Activated CD8-positive, alpha-beta memory T cell treated with anti-CD3 and anti-CD28 coated beads for 1 hour (primary cell): ENCODE results near the gene STARD7.
"Not testable (repeated sequence)": the region's sequence is repeated elsewhere in the genome, so short reads cannot be mapped to it uniquely, and the experiment has no call there.

Experiments
- DNase-seq, 2 donors: peaks; one replicate each; pipeline ENCODE4 v3.0.0-alpha.2; 2020; ENCODE audit warnings: low read depth in 1 of 2; ENCODE audit errors: extremely low read depth in 1 of 2

The STARD7 gene, protein sequence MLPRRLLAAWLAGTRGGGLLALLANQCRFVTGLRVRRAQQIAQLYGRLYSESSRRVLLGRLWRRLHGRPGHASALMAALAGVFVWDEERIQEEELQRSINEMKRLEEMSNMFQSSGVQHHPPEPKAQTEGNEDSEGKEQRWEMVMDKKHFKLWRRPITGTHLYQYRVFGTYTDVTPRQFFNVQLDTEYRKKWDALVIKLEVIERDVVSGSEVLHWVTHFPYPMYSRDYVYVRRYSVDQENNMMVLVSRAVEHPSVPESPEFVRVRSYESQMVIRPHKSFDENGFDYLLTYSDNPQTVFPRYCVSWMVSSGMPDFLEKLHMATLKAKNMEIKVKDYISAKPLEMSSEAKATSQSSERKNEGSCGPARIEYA

DNA sequence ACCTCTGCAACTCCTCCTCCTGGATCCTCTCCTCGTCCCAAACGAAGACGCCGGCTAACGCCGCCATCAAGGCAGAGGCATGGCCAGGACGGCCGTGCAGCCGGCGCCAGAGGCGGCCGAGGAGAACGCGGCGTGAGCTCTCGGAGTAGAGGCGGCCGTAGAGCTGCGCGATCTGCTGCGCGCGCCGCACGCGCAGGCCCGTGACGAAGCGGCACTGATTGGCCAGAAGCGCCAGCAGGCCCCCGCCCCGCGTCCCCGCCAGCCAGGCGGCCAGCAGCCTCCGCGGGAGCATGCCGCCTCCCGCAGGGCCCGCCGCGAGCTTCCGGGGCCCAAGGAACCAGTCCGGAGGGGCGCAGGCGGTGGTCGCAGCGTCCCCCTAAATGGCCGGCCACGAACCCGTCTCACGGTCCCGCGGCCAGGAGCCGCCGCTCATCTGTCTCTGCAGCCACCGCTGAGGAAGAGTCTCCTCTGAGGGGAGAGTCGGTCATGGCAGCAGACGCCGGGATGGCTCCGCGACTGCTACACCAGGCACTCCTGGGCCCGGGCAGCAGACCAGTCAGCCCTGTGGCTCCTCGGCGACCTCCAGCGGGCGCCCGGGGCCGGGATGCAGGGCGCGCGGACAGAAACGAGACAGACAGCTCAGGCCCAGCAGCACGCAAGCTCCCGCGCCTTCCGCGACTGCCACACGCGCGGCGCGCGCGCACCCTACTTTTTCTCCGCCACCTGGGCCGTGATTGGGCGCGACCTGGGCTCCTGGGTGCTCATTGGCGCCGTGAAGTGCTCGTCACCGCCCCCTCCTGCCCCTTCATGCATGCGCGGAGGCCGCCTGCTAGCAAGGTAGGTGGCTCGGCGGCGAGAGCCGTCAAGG is at the start of gene STARD7:
Gene STARD7, minus strand, starts transcription at position 685 of the 868 bp plus-strand sequence. Its CDS starts 393 bp downstream, at position 292.
- DNase-seq, result peak; percentile 86 to 95

DNA sequence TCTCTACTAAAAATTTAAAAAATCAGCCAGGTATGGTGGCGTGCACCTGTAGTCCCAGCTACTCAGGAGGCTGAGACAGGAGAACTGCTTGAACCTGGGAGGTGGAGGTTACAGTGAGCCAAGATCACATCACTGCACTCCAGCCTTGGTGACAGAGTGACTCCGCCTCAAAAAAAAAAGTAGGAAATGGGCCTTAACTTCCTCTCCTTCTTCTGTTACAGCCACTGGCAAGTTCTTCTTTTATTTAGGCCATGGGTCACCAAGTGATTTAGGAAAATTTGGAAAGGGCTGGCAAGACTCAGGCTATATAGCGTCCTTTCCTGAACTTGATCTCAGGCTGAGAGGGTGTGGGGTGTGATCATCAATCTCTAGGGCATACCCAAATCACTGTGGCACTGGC is 49.1 kb upstream of the STARD7 start:
- not testable (repeated sequence) for DNase-seq

DNA sequence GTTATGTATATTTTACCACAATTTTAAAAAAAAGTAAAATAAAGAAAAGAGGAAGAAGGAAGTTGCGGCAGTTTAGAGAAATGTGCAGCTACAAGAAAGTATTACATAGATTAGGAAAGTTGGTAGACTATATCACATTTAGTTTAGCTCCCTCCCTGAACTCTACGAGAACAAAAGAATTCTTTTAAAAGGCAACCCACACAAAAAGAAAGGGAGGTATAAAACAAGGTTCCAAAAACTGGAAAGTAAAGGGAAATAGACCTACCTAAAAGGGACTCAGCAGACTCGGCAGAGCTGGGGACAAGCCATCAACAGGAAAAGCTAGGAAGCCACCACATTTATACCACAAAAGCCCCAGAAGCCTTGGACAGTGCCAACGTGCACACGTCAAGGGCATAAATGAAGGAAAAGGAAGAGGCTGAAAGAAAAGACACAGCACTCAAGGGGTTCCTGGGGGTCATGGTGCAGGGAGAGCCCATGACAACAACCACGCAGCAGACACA is 48.0 kb upstream of the STARD7 start:
- DNase-seq, result no peak

DNA sequence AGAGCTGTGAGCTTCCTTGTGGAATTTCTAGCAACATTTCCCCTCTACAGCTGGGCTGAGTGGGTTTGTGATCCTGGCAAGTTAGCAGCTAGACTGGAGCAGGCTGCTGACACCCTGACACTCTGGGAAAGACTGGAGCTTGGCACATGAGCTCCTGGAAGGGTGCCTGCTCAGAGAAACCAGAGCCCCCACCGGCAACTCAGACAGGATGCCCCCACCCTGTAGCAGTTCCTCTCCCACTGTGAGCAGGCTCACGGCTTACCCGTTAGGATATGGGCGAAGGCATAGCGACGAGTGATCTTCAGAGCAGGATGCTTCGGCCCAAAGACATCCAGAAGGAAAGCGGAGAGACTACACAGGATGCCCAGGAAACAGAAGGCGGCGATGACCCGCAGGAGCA is 45.9 kb upstream of the STARD7 start:
- DNase-seq, result no peak

DNA sequence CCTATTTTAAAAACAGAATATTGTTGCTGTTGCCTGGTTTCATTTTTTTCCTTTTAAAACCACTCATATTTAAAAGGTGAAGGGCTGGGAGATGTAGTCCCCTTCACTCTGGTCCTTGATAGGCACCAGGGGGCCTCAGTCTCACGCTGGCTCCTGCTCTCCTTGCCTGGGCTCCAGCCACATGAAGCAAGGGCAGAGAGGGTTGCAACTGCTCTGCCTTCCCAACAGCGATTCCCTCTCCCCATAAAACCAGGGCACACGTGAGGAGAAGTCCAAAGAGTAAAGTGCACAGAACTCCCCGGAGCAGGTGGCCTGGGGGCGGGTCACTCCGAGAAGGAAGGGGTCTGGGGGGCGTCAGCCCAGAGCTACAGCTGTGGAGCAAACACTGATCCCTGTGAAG is 44.4 kb upstream of the STARD7 start:
- no peak for DNase-seq

DNA sequence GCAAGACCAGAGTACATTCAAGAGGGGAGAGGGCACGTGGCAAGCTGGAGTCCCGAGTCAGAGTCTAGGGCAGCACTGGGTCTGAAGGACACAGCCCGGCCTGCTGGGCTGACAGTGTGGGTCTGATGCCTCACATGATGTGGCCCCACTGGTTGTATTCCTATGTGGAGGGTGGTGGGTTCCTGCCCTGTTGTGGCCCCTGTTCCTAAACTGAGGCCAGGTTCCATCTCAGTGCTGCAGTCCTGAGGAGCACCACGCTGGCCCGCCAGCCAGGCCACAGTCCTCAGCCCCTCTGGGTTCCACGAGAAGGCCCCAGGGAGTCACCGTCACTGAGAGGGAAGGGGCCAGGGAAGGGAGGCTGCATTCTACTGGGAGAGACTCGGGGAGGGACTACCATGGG is 43.9 kb upstream of the STARD7 start:
- DNase-seq, result no peak

DNA sequence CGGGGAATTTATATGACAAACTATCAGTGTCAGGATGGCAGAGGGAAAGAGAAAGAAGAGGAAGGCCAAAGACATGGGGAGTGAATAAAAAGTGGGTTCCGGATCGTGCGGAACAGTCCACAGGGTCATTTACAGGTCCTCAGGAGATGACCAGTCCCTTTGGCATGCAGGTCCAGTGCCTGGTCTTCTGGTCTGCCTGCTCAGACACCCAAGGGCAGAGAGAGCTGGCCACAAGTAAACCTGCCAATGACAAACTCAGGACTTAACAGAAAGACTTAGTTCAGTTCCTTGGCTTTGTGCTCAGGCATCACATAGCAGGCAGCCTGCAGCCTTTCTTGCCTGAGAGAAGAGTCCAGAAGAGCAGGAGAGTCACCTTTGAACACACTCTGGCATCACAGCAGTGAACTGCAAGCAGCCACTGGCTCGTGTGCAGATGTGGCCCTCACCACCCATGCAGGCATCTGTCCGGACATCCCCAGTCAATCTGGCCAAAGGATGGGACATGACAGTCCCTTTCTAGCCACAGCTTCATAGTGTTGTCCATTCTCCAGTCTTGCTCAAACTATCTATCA is 43.2 kb upstream of the STARD7 start:
- no peak for DNase-seq

DNA sequence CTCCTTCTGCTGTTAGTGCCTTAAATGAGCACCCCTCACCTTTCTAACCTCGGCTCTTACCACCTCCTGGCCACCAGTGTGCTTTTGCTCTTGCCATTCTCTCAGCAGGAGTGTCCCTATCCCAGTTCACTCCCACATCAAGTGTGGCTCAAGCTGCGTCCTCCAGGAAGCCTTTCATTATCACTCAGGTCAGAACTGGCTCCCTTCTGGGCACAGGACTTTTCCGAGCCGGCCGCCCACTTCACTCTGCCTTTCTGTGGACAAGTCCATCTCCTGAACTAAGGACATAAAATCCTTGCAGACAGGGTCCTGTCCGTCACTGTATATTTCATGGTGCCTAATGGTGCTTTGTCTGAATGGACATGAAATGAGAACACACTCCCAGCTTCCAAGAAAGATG is 41.6 kb upstream of the STARD7 start:
- no peak for DNase-seq

DNA sequence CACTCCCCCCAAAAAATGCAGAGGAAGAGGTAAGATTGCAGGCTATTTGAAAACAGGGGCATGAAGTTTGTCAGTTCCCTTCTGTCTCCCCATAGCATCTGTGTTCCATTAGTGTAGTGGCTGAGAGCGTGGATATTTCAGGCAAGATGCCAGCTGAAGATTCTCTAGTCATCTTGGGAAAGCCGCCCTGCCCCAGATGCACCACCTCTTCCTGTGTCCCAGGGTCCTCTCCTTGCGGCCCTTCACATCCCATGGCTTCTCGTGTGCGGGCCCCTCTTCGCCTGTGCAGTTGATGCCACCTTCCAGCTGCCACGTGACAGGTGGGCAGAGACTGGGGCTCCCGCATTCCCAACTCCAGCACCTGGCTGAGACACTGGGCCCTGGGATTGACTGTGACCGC is 41.0 kb upstream of the STARD7 start:
- DNase-seq, result no peak

DNA sequence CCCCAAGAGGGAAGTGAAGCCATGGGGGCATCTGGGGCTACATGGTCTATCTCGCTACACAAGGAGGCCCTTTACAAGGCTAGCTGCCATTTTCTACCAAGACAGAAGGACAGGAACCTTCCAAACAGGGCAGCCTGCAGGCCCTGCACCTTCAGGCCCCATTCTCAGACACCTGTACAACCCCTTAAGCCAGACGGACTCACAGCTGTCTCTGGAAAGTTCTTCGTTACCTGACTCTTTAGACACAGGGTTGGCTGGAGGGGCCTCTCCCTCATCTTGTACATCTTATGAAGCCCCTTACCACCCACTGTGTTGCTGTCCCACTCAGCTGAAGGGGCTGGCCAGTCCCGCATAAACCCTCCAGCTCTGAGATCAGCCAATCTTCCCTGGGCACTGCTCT is 40.0 kb upstream of the STARD7 start:
- no peak for DNase-seq

DNA sequence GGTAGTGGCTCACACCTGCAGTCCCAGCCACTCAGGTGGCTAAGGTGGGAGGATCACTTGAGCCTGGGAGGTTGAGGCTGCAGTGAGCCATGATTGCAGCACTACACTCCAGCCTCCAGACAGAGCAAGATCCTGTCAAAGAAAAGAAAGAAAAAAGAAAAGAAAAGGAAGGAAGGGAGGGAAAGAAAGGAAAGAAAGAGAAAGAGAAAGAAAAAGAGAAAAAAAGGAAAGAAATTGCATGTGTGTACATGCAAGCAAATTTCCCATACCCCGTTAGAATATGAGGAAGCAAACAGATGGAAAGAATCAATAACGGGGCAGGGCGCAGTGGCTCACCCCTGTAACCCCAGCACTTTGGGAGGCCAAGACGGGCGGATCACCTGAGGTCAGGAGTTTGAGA is 39.3 kb upstream of the STARD7 start:
- no peak for DNase-seq

DNA sequence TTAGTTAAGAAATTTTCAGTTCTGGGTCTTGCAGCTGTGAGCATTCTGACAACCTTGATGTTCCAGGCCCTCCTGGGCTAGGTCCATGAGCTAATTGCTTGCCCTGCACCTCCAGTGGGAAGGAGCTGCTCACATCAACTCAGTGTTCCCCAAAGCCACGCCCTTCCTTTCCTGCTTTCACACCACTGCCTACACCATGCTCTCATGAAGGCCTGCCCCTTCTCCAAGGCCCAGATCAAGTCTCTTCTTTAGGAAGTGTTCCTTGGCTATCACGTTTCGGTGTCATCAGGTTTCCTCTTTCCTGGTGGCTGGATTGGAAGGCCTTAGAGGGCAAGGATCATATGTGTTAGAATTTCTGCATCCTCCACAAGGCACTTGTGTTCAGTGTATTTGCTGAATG is 38.4 kb upstream of the STARD7 start:
- no peak for DNase-seq

DNA sequence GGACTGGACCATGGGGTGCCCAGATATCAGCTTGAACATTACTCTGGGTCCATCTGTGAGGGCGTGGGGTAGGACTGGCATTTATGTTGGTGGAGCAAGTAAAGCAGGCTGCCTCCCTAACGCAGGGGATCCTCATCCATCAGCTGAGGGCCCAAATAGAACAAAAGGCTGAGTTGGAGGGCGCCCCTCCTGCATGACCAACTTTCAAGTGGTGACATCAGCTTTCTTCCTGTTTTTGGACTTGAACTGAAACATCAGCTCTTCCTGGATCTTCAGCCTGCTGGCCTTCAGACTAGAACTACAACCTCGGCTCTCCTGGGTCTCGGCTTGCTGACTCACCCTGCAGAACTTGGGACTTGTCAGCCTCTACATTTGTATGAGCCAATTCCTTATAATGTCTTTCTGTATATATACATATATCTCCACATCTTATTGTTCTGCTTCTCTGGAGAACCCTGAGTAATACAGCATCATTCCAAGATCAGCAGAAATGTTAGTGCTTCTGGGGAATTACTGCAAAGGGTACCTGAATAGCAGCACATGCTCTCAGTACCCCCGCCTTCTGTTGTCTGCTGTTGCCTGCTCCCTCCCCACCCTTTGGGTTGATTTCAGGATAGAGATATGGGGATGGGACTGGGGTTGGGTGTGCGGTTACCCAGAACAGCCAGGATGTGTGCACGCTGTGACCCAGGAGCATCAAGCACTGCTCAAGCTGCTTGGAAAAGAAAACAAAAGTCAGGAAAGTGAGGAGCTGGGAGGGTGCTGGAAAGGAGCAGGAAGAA is 37.2 kb upstream of the STARD7 start:
- DNase-seq, result no peak

DNA sequence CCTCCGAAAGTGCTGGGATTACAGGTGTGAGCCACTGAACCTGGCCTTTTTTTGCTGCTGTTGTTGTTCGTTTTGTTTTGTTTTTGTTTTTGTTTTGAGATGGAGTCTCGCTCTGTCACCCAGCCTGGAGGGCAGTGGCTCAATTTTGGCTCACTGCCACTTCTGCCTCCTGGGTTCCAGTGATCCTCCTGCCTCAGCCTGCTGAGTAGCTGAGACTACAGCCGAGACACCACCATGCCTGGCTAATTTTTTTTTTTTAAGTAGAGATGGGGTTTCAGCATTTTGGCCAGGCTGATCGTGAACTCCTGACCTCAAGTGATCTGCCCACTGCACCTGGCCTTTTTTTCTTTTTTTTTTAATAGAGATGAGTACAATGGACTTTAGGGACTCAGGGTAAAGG is 35.2 kb upstream of the STARD7 start:
- no peak for DNase-seq

DNA sequence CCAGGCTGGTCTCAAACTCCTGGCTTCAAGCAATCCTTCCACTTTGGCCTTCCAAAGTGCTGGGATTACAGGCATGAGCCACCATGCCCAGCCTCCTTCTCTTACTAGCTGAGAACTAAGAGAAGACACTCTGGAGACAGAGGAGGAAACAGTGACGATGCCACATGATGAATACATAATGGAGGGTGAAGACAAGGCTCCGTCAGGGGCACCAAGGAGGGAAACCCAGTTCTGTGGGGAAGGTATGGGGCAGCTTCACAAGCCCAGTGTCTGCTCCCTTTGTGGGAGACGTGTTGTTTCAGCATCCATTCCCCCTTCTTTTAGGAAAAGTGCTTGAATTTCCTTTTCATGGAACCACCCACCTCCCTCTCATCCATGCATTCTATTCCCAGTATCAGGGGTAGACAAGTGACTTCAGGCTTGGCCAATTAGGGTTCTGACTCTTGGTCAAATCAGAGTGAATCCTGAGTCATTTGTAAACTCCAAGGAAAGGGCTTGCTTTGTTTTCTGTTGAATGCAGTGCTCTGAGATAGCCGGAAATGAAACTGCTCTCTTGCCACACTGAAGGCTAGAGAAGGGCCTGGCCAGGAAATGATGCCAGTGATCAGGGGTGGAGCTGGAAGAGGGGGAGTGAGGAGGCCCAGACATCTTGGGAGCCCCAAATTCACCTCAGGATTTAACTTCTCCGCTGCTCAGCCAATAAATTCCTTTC is 33.4 kb upstream of the STARD7 start:
- DNase-seq, result no peak

DNA sequence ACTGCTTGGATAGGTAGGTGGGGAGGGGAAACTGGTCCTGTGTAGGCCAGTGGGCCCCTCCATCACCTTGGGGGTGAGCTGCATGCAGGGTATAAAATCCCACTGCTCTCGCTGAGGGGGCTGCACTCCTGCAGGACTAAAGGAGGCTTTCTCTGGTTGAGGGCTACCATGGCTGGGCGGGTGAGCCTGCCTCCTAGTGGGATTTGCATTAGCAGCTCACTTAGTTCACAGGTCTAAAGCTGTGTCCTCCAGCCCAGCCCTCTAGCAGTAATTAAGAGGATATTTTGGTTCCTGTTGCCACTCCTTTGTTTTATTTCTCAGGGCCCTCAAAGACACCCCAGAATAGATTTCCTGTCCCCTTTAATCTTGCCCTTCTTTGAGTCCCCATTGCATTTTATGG is 32.6 kb upstream of the STARD7 start:
- no peak for DNase-seq

DNA sequence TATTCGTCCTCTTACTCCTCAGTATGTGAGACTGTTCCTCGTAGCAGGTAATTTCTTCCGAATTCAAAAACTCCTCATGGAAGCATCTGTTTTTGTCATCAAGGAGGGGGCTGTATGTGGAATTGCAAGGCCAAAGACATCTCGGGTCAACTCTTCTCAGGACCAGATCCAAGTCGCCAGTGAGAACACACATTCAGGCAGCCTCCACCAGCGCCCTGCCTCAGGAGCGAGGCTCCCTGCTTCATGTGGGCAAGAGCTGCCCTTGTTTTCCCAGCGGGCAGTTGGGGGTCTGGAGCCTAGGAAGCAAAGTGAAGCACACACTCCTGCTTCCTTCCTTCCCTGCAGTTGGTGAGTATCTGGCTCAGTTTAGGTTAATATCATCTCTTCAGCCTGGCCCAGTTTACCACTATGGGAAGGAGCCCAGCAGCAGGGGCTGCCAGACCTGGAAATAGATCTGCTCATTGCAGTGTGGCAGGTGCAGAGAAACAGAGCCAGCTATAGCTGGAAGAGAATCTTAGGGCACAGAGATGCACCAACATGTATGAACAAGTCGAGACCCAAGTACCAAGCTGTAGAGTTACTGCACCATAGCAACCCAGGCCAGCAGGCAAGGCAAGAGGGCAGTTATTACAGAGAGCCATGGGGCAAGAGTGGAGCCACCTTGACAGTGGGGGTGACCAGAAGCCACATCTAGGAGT is 31.9 kb upstream of the STARD7 start:
- DNase-seq, result no peak

DNA sequence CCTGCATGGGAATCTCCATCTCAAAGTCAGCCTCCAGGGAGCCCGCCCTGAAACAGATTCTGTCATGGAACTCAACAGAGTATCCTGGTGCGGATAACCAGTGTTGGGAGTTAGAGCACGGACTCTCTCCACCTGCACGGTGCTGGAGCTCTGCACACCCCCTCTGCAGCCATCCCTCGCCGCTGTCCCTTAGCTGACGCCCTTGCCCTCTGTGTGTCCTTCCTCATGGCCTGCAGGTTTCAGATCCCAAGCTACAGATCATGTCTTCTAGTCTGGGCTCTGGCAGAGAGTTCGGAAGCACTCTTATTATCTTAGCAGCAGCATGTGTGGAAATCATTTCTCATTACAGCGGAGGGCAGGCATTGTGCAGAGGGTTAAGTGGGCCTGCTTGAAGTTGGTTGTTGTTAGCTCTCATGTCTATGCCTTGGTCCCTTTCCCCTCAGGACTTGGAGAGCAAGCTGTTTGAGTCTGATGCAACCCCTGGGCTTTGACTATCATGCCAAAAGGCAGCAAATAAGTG is 31.2 kb upstream of the STARD7 start:
- no peak for DNase-seq

DNA sequence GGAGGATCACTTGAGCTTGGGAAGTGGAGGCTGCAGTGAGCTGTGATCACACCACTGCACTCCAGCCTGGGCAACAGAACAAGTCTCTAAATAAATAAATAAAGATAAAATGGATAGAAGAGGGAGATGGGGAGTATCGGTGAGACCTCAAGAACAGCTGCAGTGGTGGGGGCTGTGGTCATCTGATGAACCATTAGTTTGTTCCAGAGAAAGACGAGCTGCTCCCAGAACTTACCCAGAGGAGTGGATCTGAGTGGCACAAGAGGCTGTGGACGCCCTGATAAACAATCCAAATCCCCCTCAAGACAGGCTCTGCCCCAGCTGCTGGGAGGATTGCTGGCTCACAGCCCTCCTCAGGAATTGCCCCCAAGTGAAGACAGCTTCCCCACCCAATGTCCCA is 30.5 kb upstream of the STARD7 start:
- DNase-seq, result no peak
